ENCODE results near the gene SETD3. TPM values are rescaled to one million over a fixed set of nuclear protein-coding genes. Genes with fewer than 3 reads are reported as not detected.

The SETD3 gene
- total RNA-seq, 2 donors from 2014 or later = 34.6 to 39.4 TPM

DNA sequence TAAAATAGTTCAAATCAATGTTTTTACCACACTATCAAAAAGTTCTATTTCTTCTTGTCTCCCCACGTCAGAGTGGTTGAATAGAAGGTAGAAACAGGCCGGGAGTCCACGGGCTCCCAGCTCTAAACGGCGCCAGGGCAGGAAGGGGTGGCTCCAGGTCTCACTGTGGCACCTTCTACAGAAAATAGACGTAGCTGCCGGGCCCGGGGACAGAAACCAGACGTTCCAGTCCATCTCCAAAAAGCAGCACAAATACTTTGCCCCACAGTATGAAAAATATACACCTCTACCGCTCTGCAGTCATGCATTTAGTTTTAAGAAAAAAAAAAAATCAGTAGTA is 31.4 kb upstream of the SETD3 start:
- ATAC-seq = no peak

DNA sequence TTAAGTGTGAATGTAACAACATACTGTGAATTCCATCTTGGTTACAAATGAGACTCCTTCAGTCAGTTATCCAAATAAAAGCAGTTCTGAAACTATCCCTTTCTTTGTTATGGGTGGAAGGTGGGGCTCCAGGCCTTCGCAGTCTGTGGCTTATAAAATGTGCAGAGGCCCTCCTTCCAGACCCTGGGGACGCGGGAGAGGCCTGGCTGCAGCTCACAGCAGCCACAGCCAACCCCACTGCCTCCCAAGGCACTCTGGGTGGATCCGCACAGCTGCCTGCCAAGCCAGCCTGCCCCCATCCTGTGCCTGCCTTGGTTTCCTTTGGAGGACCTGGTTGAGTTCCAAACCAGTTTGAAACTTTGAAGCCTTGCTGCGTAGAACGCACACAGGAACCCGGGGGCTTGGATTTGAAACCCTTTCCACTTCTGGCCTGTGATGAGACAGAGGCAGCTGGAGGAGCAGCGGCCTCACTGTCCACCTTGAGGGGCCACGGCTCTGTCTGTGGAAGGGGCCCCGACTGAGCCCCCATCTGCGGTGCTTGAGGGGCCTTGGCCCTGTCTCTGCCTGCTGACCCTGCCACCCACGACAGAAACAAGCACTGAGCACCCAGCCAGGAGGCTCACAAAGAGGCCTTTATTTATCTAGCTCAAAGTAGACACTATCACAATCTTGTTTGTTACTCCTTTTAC is 30.9 kb upstream of the SETD3 start:
- Histone ChIP-seq H3K4me1 (peaks cover 16% of the 10 kb centered on the region), H3K9me3 (no peaks in the 10 kb centered on the region), H3K27me3 (no peaks in the 10 kb centered on the region), H3K4me3 (no peak overlapping the region), H3K27ac (peak overlapping the region in 1 of 4 donors; percentile 22), H3K36me3 (replicated peaks in 1 of 2; ENCODE audit: insufficient read depth in 1 of 2, low read depth in 2 of 2) (peaks cover 0 to 28% of the 10 kb centered on the region in 2 donors)
- DNase-seq (no peak), ATAC-seq (no peak)
- WGBS, 2 donors = 59 to 69% methylated on average over 5 to 12 of the region's 12 CpGs
- TF ChIP-seq CTCF (IDR thresholded peaks at IDR 0.05) (no peak), POLR2A (IDR thresholded peaks at IDR 0.05) (no peak)
- intact Hi-C loops (cut with DNase I) = no loop called here

More for the DNA sequence above, 31.4 kb upstream of the SETD3 start:
- no peaks in the 10 kb centered on the region for H3K27me3 ChIP-seq
- H3K9me3 ChIP-seq = no peaks in the 10 kb centered on the region
- peak overlapping the region in 1 of 4 donors; percentile 22 for H3K27ac ChIP-seq
- H3K4me1 ChIP-seq = peaks cover 16% of the 10 kb centered on the region
- intact Hi-C loops (cut with DNase I) = no loop called here
- DNase-seq = no peak
- TF ChIP-seq CTCF (IDR thresholded peaks at IDR 0.05) = no peak
- H3K36me3 ChIP-seq (replicated peaks in 1 of 2; ENCODE audit: insufficient read depth in 1 of 2, low read depth in 2 of 2) = peaks cover 0 to 24% of the 10 kb centered on the region in 2 donors
- WGBS, 2 donors = 24 to 36% methylated on average over 10 of the region's 10 CpGs
- no peak overlapping the region for H3K4me3 ChIP-seq

DNA sequence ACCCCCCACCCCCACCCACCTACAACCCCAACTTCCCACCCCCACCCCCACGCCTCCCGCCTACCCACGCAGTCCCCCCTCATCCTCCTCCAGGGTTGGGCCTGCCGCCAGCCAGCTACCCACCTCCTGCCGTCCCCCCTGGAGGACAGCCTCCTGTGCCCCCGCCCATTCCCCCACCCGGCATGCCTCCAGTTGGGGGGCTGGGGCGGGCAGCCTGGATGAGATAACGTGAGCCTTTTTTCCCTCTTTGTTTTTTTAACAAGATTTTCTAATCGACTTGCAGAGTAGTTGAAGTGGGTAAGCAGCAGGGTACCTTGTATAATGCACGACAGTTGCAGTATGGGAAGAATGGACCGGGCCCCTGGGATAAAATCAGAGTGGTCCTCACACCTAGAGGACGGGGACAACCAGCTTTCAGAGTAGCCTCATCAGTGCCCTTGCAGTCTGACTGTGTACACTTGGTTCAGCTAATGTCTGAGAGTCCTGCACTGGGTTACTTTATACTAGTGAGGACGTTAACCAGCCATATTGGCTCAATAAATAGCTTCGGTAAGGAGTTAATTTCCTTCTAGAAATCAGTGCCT is 30.0 kb upstream of the SETD3 start:
- Histone ChIP-seq H3K27ac (no peak overlapping the region), H3K27me3 (no peaks in the 10 kb centered on the region), H3K4me3 (no peak overlapping the region), H3K4me1 (peaks cover 16% of the 10 kb centered on the region), H3K9me3 (no peaks in the 10 kb centered on the region), H3K36me3 (replicated peaks in 1 of 2; ENCODE audit: insufficient read depth in 1 of 2, low read depth in 2 of 2) (peaks cover 0 to 35% of the 10 kb centered on the region in 2 donors)
- TF ChIP-seq POLR2A (IDR thresholded peaks at IDR 0.05) = no peak
- TF ChIP-seq CTCF (IDR thresholded peaks at IDR 0.05) = no peak
- intact Hi-C loops (cut with DNase I) = no loop called here
- WGBS, 2 donors = 82 to 84% methylated on average over 14 of the region's 15 CpGs
- no peak for DNase-seq
- no peak for ATAC-seq

- Histone ChIP-seq H3K4me3 (no peak overlapping the region), H3K27me3 (no peaks in the 10 kb centered on the region), H3K27ac (no peak overlapping the region), H3K36me3 (replicated peaks in 1 of 2; ENCODE audit: insufficient read depth in 1 of 2, low read depth in 2 of 2) (peaks cover 0 to 36% of the 10 kb centered on the region in 2 donors), H3K9me3 (no peaks in the 10 kb centered on the region), H3K4me1 (peaks cover 16% of the 10 kb centered on the region)
- intact Hi-C loops (cut with DNase I) = no loop called here
- 93 to 95% methylated on average over 18 to 19 of the region's 27 CpGs for WGBS, 2 donors
- no peak for DNase-seq
- TF ChIP-seq CTCF (IDR thresholded peaks at IDR 0.05) = no peak
- no peak for TF ChIP-seq POLR2A (IDR thresholded peaks at IDR 0.05)
- ATAC-seq = no peak
Observed at GRCh38 chr14:99509871-99510555, 29.4 kb upstream of the SETD3 start.
